ENCODE measurements around the gene NHERF1.

DNA sequence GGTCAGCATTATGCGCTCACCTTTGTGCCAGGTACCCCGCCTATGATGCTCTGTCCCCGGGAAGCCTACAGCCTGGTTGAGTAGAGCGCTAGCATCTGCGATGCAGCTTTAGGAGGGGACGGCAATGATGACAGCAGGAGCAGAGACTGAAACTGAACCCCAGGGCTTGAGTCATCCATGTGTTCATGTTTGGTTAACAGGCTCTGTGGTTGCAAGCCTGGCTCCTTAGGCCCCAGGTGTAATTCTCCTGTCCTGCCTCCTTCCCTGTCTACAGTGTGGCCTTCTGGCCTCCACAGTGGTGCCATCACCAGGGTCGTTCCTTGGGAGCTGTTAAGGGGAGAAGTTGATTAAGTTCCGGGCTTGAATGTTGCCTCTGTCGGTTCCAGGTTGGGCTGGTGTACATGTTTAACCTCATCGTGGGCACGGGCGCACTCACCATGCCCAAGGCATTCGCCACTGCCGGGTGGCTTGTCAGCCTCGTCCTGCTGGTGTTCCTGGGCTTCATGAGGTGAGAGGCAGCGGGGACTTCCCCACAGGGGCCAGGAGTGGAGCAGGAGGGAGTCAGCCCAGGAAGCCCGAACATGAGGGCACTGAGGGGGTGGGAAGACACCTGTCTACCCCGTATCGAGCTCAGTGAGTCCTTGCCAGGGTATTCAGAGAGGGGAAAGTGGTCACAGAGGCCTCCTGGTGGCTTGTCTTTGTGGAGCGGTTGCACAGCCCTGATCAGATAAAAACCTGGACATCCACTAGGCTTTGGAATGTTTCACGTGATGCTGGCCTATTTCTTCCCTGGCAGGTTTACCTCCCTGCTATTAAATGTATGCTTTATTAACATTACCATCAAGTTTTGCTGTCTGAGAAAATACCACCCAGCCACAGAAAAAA, 36.9 kb downstream of the NHERF1 start:
- TF ChIP-seq, protein P1, sequence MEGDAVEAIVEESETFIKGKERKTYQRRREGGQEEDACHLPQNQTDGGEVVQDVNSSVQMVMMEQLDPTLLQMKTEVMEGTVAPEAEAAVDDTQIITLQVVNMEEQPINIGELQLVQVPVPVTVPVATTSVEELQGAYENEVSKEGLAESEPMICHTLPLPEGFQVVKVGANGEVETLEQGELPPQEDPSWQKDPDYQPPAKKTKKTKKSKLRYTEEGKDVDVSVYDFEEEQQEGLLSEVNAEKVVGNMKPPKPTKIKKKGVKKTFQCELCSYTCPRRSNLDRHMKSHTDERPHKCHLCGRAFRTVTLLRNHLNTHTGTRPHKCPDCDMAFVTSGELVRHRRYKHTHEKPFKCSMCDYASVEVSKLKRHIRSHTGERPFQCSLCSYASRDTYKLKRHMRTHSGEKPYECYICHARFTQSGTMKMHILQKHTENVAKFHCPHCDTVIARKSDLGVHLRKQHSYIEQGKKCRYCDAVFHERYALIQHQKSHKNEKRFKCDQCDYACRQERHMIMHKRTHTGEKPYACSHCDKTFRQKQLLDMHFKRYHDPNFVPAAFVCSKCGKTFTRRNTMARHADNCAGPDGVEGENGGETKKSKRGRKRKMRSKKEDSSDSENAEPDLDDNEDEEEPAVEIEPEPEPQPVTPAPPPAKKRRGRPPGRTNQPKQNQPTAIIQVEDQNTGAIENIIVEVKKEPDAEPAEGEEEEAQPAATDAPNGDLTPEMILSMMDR (IDR thresholded peaks at IDR 0.05; ENCODE audit: low read length) = no peak
- TF ChIP-seq EZH2 (optimal IDR thresholded peaks at IDR 0.05; ENCODE audit: low read depth, low read length) = no peak
